SK-N-SH treated with all-trans-retinoic acid at 6 μM for 48 hours (cell line): Measurements from ENCODE around the gene HABP2.

Source experiments
- ATAC-seq: fragments of 200-7000 bp; cut with Tn5 transposase; 3 replicates; pipeline ENCODE4 v1.9.1; 2020; ENCODE audit warnings: mild to moderate bottlenecking, moderate library complexity
- ARNTL ChIP-seq: fragments of 450-650 bp; formaldehyde crosslinking; IDR thresholded peaks from 2 replicates; pipeline ENCODE4 v1.5.0; 2020; ENCODE audit warnings: low read depth, mild to moderate bottlenecking, moderate library complexity, borderline replicate concordance
- CREB5 ChIP-seq: fragments of 250-450 bp; sonication (Bioruptor Pico); IDR thresholded peaks from 2 replicates; pipeline ENCODE4 v1.5.1; 2020; ENCODE audit warnings: low read depth, mild to moderate bottlenecking, moderate library complexity
- CSDC2 ChIP-seq: fragments of 250-450 bp; sonication (Bioruptor Pico); IDR thresholded peaks from 2 replicates; pipeline ENCODE4 v1.5.0; 2020; ENCODE audit warnings: mild to moderate bottlenecking, moderate library complexity
- ESRRG ChIP-seq: fragments of 250-450 bp; sonication (Bioruptor Pico); IDR thresholded peaks from 2 replicates; pipeline ENCODE4 v1.6.1; 2021; ENCODE audit warnings: mild to moderate bottlenecking
- GLIS3 ChIP-seq: fragments of 250-450 bp; sonication (Bioruptor Pico); IDR thresholded peaks from 2 replicates; pipeline ENCODE4 v1.5.0; 2020; ENCODE audit warnings: mild to moderate bottlenecking, moderate library complexity
- ISL1 ChIP-seq: fragments of 250-450 bp; sonication (Bioruptor Pico); IDR thresholded peaks from 2 replicates; pipeline ENCODE4 v2.1.2; 2022; ENCODE audit warnings: mild to moderate bottlenecking, moderate library complexity
- OSR1 ChIP-seq: fragments of 250-450 bp; sonication (Bioruptor Pico); IDR thresholded peaks from 2 replicates; pipeline ENCODE4 v1.8.0; 2022; ENCODE audit warnings: moderate library complexity, mild to moderate bottlenecking, inconsistent platforms
- PATZ1 ChIP-seq: fragments of 250-450 bp; sonication (Bioruptor Pico); IDR thresholded peaks from 2 replicates; pipeline ENCODE4 v1.8.0; 2020; ENCODE audit warnings: mild to moderate bottlenecking, moderate library complexity, borderline replicate concordance
- POU6F1 ChIP-seq: fragments of 250-450 bp; sonication (Bioruptor Pico); IDR thresholded peaks from 2 replicates; pipeline ENCODE4 v1.8.0; 2021; ENCODE audit warnings: low read depth, mild to moderate bottlenecking, moderate library complexity, borderline replicate concordance
- PPARA ChIP-seq: fragments of 250-450 bp; sonication (Bioruptor Pico); IDR thresholded peaks from 2 replicates; pipeline ENCODE4 v1.5.0; 2020; ENCODE audit warnings: mild to moderate bottlenecking, borderline replicate concordance
- RARB ChIP-seq: fragments of 250-450 bp; sonication (Bioruptor Pico); IDR thresholded peaks from 2 replicates; pipeline ENCODE4 v1.8.0; 2021; ENCODE audit warnings: mild to moderate bottlenecking, moderate library complexity
- TOX ChIP-seq: fragments of 250-450 bp; sonication (Bioruptor Pico); IDR thresholded peaks from 2 replicates; pipeline ENCODE4 v1.8.0; 2021; ENCODE audit warnings: mild to moderate bottlenecking, moderate library complexity, borderline replicate concordance
- TSHZ2 ChIP-seq: fragments of 250-450 bp; sonication (Bioruptor Pico); IDR thresholded peaks from 2 replicates; pipeline ENCODE4 v1.5.0; 2020; ENCODE audit warnings: mild to moderate bottlenecking, moderate library complexity
- ZC3H10 ChIP-seq: fragments of 250-450 bp; sonication (Bioruptor Pico); IDR thresholded peaks from 2 replicates; pipeline ENCODE4 v1.5.1; 2021; ENCODE audit warnings: mild to moderate bottlenecking, moderate library complexity
- ZFP30 ChIP-seq: fragments of 450-650 bp; formaldehyde crosslinking; IDR thresholded peaks from 2 replicates; pipeline ENCODE4 v1.5.0; 2022; ENCODE audit warnings: mild to moderate bottlenecking, moderate library complexity
- ZNF565 ChIP-seq: fragments of 450-650 bp; formaldehyde crosslinking; conservative IDR thresholded peaks from 2 replicates; pipeline ENCODE4 v1.5.0; 2020; ENCODE audit warnings: low read depth, mild to moderate bottlenecking, moderate library complexity

HABP2 gene

GRCh38 chr10:113569576-113569975 lies 16.7 kb downstream of the HABP2 start:
- no peak for ATAC-seq
- TF ChIP-seq ARNTL (CRISPR knock-in tag): no peak
- TF ChIP-seq GLIS3: no peak
- TF ChIP-seq POU6F1 (CRISPR knock-in tag): no peak
- no peak for TF ChIP-seq TOX
- no peak for TF ChIP-seq ZFP30 (CRISPR knock-in tag)
- TF ChIP-seq ISL1 (CRISPR knock-in tag): no peak
- no peak for TF ChIP-seq ZC3H10 (CRISPR knock-in tag)
- no peak for TF ChIP-seq ZNF565 (CRISPR knock-in tag)
- no peak for TF ChIP-seq PPARA (CRISPR knock-in tag)

- ATAC-seq: no peak
- TF ChIP-seq PATZ1 (CRISPR knock-in tag) (no peak), ESRRG (no peak), RARB (CRISPR knock-in tag) (no peak), ISL1 (CRISPR knock-in tag) (no peak), PPARA (CRISPR knock-in tag) (no peak), CSDC2 (CRISPR knock-in tag) (no peak), CREB5 (CRISPR knock-in tag) (no peak), ZC3H10 (CRISPR knock-in tag) (no peak), OSR1 (CRISPR knock-in tag) (no peak), TSHZ2 (CRISPR knock-in tag) (no peak)
Observed at GRCh38 chr10:113572520-113573290, 19.9 kb downstream of the HABP2 start.

GRCh38 chr10:113573368-113573767 lies 20.5 kb downstream of the HABP2 start:
- no peak for TF ChIP-seq RARB (CRISPR knock-in tag)
- no peak for TF ChIP-seq ARNTL (CRISPR knock-in tag)
- no peak for TF ChIP-seq CREB5 (CRISPR knock-in tag)
- TF ChIP-seq ESRRG: no peak
- no peak for TF ChIP-seq PATZ1 (CRISPR knock-in tag)
- ATAC-seq: no peak
